Testis (tissue), 5 donors: Measurements from ENCODE around the gene CRYBA4. TPM values are rescaled to one million over a fixed set of nuclear protein-coding genes. Genes with fewer than 3 reads are reported as not detected.

Experiments
- DNase-seq: peaks from one replicate; pipeline ENCODE4 v3.0.0-alpha.2; 2019
- H3K27ac ChIP-seq, 2 donors: fragments of 200-600 bp; sonication (generic); one replicate each; pipeline ENCODE4 v1.5.1; 2019
- H3K27me3 ChIP-seq: fragments of 200-600 bp; sonication (generic); one replicate; pipeline ENCODE4 v1.5.1; 2019
- H3K36me3 ChIP-seq: fragments of 200-600 bp; sonication (generic); one replicate; pipeline ENCODE4 v1.5.1; 2017; ENCODE audit warnings: low read depth; ENCODE audit errors: missing control alignments
- H3K4me1 ChIP-seq: fragments of 200-600 bp; sonication (generic); one replicate; pipeline ENCODE4 v1.5.1; 2019
- H3K4me3 ChIP-seq, 2 donors: fragments of 200-600 bp; sonication (generic); one replicate each; pipeline ENCODE4 v1.5.1; 2017 to 2019
- H3K9me3 ChIP-seq: fragments of 200-600 bp; sonication (generic); one replicate; pipeline ENCODE4 v1.5.1; 2017
- POLR2A ChIP-seq: fragments of 450-650 bp; IDR thresholded peaks from one replicate; pipeline ENCODE4 v1.6.1; 2017; ENCODE audit warnings: antibody characterized with exemption, mild to moderate bottlenecking, moderate library complexity
- WGBS, 2 donors: methylation state at CpG; one replicate each; pipeline ENCODE4 v1.1.5; 2018; 5-methylcytosine and 5-hydroxymethylcytosine counted together
- intact Hi-C: fragments of 100-400 bp; cut with DNase I; formaldehyde crosslinking; loops from one replicate; pipeline ENCODE4 v1.15.1; 2023; ENCODE audit warnings: low total_unique reads
- long read RNA-seq, 2 donors: transcript quantifications; one replicate each; lab custom pipeline, GENCODE V29; 2026
- polyA plus RNA-seq: library from polyadenylated mRNA; stranded (reverse); fragments of 350-450 nt; fragmentation: Illumina TruSeq; extraction: RNeasy Lipid Tissue Mini Kit (QIAGEN cat#74804); gene quantifications from one replicate; pipeline ENCODE4 v1.2.3, GENCODE V29; 2014; ENCODE audit warnings: low read depth, low replicate concordance; ENCODE audit not compliant: insufficient read depth
- total RNA-seq, 2 donors: library from RNA; depleted of rRNA; stranded (reverse); fragments of >200 nt; gene quantifications; one replicate each; pipeline ENCODE4 v1.2.3, GENCODE V29; 2016
- TF ChIP-seq, protein P1 (sequence below), 3 experiments: fragments of 450-650 bp in 2 of 3; fragments of 200-600 bp in 1 of 3; sonication (generic) in 1 of 3; IDR thresholded peaks; one replicate each; pipeline ENCODE4 v1.5.1; 2016 to 2019; ENCODE audit warnings: antibody characterized with exemption in 3 of 3, mild to moderate bottlenecking in 2 of 3, moderate library complexity in 1 of 3

The CRYBA4 gene
- total RNA-seq (1 to 10 TPM in 1 of 2 donors, under 1 TPM in 1; 0.93 to 2.3 TPM), polyA plus RNA-seq (2.6 TPM)
- long read RNA-seq, donor 1 = 0 reads
- long read RNA-seq, donor 2 = 0 reads

GRCh38 chr22:26621663-26622062 lies at the start of gene CRYBA4:
CRYBA4 (plus strand) TSS chr22:26621963; CDS start chr22:26622597, 634 bp downstream.
- DNase-seq = no peak
- Histone ChIP-seq H3K36me3 (no peaks in the 10 kb centered on the region), H3K4me3 (no peak within 1 kb of the TSS), H3K4me1 (peaks cover 6% of the 10 kb centered on the region), H3K9me3 (no peaks in the 10 kb centered on the region), H3K27ac (no peak within 1 kb of the TSS), H3K27me3 (no peaks in the 10 kb centered on the region)
- WGBS, 2 donors = 71 to 84% methylated on average over 7 of the region's 7 CpGs
- intact Hi-C loops = no loop called here
- TF ChIP-seq, protein P1, sequence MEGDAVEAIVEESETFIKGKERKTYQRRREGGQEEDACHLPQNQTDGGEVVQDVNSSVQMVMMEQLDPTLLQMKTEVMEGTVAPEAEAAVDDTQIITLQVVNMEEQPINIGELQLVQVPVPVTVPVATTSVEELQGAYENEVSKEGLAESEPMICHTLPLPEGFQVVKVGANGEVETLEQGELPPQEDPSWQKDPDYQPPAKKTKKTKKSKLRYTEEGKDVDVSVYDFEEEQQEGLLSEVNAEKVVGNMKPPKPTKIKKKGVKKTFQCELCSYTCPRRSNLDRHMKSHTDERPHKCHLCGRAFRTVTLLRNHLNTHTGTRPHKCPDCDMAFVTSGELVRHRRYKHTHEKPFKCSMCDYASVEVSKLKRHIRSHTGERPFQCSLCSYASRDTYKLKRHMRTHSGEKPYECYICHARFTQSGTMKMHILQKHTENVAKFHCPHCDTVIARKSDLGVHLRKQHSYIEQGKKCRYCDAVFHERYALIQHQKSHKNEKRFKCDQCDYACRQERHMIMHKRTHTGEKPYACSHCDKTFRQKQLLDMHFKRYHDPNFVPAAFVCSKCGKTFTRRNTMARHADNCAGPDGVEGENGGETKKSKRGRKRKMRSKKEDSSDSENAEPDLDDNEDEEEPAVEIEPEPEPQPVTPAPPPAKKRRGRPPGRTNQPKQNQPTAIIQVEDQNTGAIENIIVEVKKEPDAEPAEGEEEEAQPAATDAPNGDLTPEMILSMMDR (IDR thresholded peaks at IDR 0.05) = no peak
- TF ChIP-seq POLR2A = no peak

DNA sequence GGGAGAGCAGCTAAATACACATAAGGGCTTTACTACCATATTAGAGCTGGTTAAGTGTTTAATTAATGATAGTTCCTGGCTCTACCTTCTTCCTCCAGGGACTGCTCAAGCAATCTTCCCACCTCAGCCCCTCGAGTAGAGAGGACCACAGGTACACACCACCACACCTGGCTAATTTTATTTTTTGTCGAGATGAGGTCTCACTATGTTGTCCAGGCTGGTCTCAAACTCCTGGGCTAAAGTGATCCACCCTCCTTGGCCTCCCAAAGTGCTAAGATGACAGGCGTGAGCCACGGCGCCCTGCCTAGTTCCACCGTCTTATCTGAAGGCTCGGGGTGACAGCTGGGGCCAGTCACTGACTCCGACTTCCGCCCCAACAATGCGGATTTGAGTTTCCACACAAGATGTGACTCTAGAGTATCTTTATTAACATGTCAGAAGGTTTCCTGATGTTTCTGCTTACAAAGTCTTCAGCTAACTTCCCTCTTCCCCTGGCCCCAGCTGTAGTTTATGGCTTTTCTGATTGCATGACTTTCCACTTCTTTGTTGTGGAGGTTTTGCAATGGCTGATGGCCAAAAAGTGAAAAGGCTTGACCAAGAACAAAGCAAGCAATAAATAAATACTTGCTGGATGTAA lies 48.6 kb upstream of the CRYBA4 start:
- WGBS, 2 donors = 70 to 77% methylated on average over 10 of the region's 10 CpGs
- H3K27ac ChIP-seq = no peak overlapping the region
- TF ChIP-seq POLR2A = no peak
- TF ChIP-seq, protein P1 (IDR thresholded peaks at IDR 0.05) = no peak

GRCh38 chr22:26574001-26574723 lies 47.6 kb upstream of the CRYBA4 start:
- no peaks in the 10 kb centered on the region for H3K36me3 ChIP-seq
- TF ChIP-seq, protein P1 (IDR thresholded peaks at IDR 0.05) = no peak
- TF ChIP-seq POLR2A = no peak
- WGBS, 2 donors = 80 to 81% methylated on average over 7 of the region's 7 CpGs
- H3K27me3 ChIP-seq = no peaks in the 10 kb centered on the region
- no peak overlapping the region for H3K27ac ChIP-seq
- peaks cover 13% of the 10 kb centered on the region for H3K4me1 ChIP-seq
- H3K9me3 ChIP-seq = no peaks in the 10 kb centered on the region
- intact Hi-C loops = no loop called here
- no peak for DNase-seq
- no peak overlapping the region for H3K4me3 ChIP-seq

More for the DNA sequence above, 48.6 kb upstream of the CRYBA4 start:
- peaks cover 13% of the 10 kb centered on the region for H3K4me1 ChIP-seq
- intact Hi-C loops = no loop called here
- no peaks in the 10 kb centered on the region for H3K36me3 ChIP-seq
- no peak overlapping the region for H3K4me3 ChIP-seq
- DNase-seq = no peak
- H3K27me3 ChIP-seq = no peaks in the 10 kb centered on the region
- H3K9me3 ChIP-seq = no peaks in the 10 kb centered on the region

- Histone ChIP-seq H3K4me1 (no peaks in the 10 kb centered on the region), H3K27me3 (no peaks in the 10 kb centered on the region), H3K9me3 (no peaks in the 10 kb centered on the region), H3K27ac (no peak overlapping the region), H3K4me3 (no peak overlapping the region), H3K36me3 (no peaks in the 10 kb centered on the region)
- DNase-seq = no peak
- intact Hi-C loops = no loop called here
- no peak for TF ChIP-seq POLR2A
- TF ChIP-seq, protein P1 (IDR thresholded peaks at IDR 0.05) = no peak
- WGBS, 2 donors = 58 to 63% methylated on average over 8 of the region's 8 CpGs
Observed at GRCh38 chr22:26576026-26576680, 45.6 kb upstream of the CRYBA4 start.
